HEK293T (cell line): Measurements from ENCODE around the gene KANK2.
A peak's percentile ranks its signal among the peaks of the same experiment; 100 is the strongest.

Experiments
- CTCF ChIA-PET: fragments of 350-600 bp; formaldehyde crosslinking; extraction: SDS; loops from one replicate; lab custom pipeline; 2021; ENCODE audit warnings: antibody characterized with exemption, inconsistent platforms; lab: Yijun Ruan, JAX
- POLR2A ChIA-PET: fragments of 350-600 bp; formaldehyde crosslinking; extraction: SDS; loops from one replicate; lab custom pipeline; 2020; ENCODE audit warnings: antibody characterized with exemption, inconsistent platforms; lab: Yijun Ruan, JAX
- DNase-seq: peaks from one replicate; pipeline ENCODE4 v3.0.0; 2012; ENCODE audit warnings: mixed read lengths; ENCODE audit errors: extremely low spot score
- ARNT ChIP-seq: fragments of 450-650 bp; IDR thresholded peaks from 2 replicates; pipeline ENCODE4 v1.6.1; 2017; ENCODE audit warnings: mild to moderate bottlenecking
- BHLHE40 ChIP-seq: fragments of 450-650 bp; IDR thresholded peaks from 2 replicates; pipeline ENCODE4 v1.6.1; 2016; ENCODE audit warnings: mild to moderate bottlenecking, moderate library complexity, borderline replicate concordance
- CTBP1 ChIP-seq: fragments of 450-650 bp; IDR thresholded peaks from 2 replicates; pipeline ENCODE4 v1.6.1; 2016; ENCODE audit warnings: borderline replicate concordance
- ELF4 ChIP-seq: fragments of 450-650 bp; IDR thresholded peaks from 2 replicates; pipeline ENCODE4 v1.6.1; 2017; ENCODE audit warnings: antibody characterized with exemption
- FOXA1 ChIP-seq: fragments of 450-650 bp; IDR thresholded peaks from 2 replicates; pipeline ENCODE4 v1.6.1; 2016; ENCODE audit warnings: mild to moderate bottlenecking
- FOXK2 ChIP-seq: fragments of 450-650 bp; IDR thresholded peaks from 2 replicates; pipeline ENCODE4 v1.6.1; 2016; ENCODE audit warnings: mild to moderate bottlenecking
- FOXM1 ChIP-seq: fragments of 450-650 bp; IDR thresholded peaks from 2 replicates; pipeline ENCODE4 v1.6.1; 2017; ENCODE audit warnings: mild to moderate bottlenecking, borderline replicate concordance
- HDGF ChIP-seq: fragments of 450-650 bp; IDR thresholded peaks from 2 replicates; pipeline ENCODE4 v1.6.1; 2017; ENCODE audit warnings: antibody characterized with exemption, borderline replicate concordance
- L3MBTL2 ChIP-seq: fragments of 450-650 bp; conservative IDR thresholded peaks from 2 replicates; pipeline ENCODE4 v1.6.1; 2016; ENCODE audit warnings: mild to moderate bottlenecking
- LEF1 ChIP-seq: fragments of 450-650 bp; IDR thresholded peaks from 2 replicates; pipeline ENCODE4 v1.6.1; 2017; ENCODE audit warnings: mild to moderate bottlenecking, borderline replicate concordance
- NFRKB ChIP-seq: fragments of 450-650 bp; IDR thresholded peaks from 2 replicates; pipeline ENCODE4 v1.6.1; 2016; ENCODE audit warnings: mild to moderate bottlenecking, moderate library complexity
- SUZ12 ChIP-seq: fragments of 450-650 bp; IDR thresholded peaks from 2 replicates; pipeline ENCODE4 v1.6.1; 2016; ENCODE audit warnings: mild to moderate bottlenecking
- TARDBP ChIP-seq: fragments of 450-650 bp; IDR thresholded peaks from 2 replicates; pipeline ENCODE4 v1.6.1; 2016
- ZNF384 ChIP-seq: fragments of 450-650 bp; IDR thresholded peaks from 2 replicates; pipeline ENCODE4 v1.6.1; 2016
- TF ChIP-seq, protein P1 (sequence below): fragments of 450-650 bp; IDR thresholded peaks from 2 replicates; pipeline ENCODE4 v1.6.1; 2016

KANK2 gene

DNA sequence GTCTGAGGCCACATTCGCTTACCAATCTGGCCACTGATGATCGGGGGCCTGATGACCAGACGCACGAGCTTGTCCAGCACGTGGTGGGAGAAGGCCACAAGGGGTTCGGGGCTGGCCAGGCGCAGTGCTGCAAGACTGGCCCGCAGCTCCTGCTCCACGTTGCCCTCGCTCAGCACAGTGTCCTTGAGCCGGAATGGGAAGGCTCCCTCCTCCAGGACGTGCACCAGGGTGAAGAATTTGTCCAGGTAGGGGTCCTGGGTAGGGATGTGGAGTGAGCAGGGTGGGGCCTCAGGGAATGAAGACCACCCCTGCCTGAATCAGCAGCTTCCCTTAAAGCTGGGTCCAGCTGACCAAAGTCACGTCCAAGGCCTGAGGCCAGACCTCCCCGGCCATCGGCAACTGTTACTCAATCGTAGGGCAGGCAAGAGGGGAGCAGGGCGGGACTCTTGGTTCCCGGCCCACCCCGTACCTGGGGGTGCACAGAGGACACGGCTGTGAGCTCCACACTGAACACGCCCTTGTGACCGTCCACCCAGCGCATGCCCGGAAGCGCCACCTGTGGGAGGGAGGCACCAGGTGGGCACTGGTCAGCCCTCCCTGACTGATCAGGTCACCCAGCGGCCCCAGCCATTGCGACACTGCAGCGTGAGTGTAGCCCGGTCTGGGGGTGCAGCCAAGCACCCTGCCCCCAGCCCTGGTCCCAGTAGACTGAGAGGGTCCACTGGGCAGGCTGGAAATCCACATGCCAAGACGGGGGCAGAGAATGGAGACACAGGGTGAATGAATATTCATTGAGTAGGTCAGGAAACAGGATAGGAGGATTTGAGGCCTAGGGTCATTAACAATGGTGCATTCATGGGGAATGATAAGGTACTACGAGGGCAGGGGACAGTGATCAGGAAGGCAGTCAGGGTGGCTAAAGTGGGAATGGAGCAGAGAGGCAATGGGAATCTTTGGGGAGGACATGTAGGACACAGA lies 39.3 kb upstream of the KANK2 start:
- DNase-seq = no peak
- ChIA-PET CTCF (no interaction called here), POLR2A (no interaction called here)

DNA sequence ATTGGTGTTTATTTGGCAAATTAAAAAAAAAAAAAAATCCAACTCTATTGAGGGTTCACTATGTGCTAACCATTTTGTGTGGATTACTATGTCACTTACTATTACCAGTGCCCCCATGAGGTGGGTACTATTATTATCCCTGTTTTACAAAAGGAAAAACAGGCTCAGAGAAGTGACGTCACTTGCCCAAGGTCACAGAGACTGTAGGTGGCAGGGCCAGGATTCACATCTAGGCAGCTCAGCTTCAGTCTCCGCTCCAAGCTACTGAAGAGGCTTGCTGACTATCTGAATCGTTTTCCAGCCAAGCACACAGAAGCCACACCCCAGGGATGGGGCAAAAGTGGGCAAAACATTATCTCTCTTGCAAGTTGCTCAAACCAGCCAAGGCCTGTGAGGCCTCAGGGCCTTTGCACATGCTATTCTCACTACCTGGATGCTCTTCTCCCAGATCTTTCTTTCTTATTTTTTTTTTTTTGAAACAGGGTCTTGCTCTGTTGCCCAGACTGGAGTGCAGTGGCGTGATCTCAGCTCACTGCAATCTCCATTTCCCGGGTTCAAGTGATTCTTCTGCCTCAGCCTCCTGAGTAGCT lies 37.2 kb upstream of the KANK2 start:
- POLR2A ChIA-PET = no interaction called here
- no peak for TF ChIP-seq BHLHE40
- no peak for TF ChIP-seq HDGF
- no peak for TF ChIP-seq ARNT
- no peak for DNase-seq
- CTCF ChIA-PET = no interaction called here

More for the DNA sequence above, 39.3 kb upstream of the KANK2 start:
- TF ChIP-seq FOXA1 = no peak
- no peak for TF ChIP-seq HDGF
- no peak for TF ChIP-seq LEF1
- TF ChIP-seq SUZ12 = no peak
- TF ChIP-seq NFRKB = no peak
- TF ChIP-seq FOXM1 = no peak

DNA sequence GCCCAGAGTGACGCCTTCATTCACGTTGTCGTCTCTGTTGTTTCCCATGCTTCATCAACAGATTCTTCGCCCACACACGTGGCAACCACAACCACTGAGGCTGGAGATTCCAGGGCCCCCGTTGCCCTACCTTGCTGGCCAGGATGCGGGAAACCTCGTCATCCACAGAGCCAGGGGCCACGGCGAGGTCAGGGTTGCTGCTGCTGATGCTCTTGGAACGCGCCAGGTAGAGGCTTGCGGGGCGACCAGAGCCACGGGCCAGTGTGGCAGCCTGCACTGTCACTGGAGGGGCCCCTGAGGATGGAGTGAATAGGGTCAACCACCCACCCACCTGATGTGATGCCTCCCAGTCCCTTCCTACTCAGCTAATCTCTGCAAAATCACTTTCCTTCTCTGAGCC lies 35.7 kb upstream of the KANK2 start:
- ChIA-PET CTCF (interaction anchor here (0.6 kb wide), 1 partner anchor 10 kb away, joined by 3 read pairs; no protein-coding TSS in a partner anchor), POLR2A (no interaction called here)
- TF ChIP-seq TARDBP (no peak), ARNT (no peak), HDGF (no peak), ZNF384 (no peak), BHLHE40 (no peak)
- no peak for DNase-seq

DNA sequence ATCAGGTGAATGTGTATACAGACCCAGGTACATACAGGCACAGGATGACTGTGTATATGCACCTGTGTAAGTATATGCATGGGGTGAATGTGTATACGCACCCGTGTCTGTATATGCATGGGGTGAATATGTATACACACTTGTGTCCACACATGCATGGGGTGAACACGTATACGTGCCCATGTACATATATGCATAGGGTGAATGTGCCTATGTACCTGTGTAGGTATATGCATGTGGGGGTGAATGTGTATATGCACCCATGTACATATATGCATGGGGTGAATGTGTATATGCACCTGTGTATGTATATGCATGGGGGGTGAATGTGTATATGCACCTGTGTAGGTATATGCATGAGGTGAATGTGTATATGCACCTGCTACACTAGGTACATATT lies 35.2 kb upstream of the KANK2 start:
- TF ChIP-seq HDGF (no peak), BHLHE40 (no peak), CTBP1 (no peak), LEF1 (no peak), TARDBP (no peak)
- ChIA-PET POLR2A (no interaction called here), CTCF (no interaction called here)
- DNase-seq = no peak

GRCh38 chr19:11230621-11231386 lies 33.5 kb upstream of the KANK2 start:
- no peak for TF ChIP-seq ELF4
- TF ChIP-seq, protein P1, sequence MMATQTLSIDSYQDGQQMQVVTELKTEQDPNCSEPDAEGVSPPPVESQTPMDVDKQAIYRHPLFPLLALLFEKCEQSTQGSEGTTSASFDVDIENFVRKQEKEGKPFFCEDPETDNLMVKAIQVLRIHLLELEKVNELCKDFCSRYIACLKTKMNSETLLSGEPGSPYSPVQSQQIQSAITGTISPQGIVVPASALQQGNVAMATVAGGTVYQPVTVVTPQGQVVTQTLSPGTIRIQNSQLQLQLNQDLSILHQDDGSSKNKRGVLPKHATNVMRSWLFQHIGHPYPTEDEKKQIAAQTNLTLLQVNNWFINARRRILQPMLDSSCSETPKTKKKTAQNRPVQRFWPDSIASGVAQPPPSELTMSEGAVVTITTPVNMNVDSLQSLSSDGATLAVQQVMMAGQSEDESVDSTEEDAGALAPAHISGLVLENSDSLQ = no peak
- no peak for TF ChIP-seq FOXK2
- TF ChIP-seq TARDBP = no peak
- TF ChIP-seq SUZ12 = no peak
- ChIA-PET CTCF (no interaction called here), POLR2A (no interaction called here)
- no peak for DNase-seq

DNA sequence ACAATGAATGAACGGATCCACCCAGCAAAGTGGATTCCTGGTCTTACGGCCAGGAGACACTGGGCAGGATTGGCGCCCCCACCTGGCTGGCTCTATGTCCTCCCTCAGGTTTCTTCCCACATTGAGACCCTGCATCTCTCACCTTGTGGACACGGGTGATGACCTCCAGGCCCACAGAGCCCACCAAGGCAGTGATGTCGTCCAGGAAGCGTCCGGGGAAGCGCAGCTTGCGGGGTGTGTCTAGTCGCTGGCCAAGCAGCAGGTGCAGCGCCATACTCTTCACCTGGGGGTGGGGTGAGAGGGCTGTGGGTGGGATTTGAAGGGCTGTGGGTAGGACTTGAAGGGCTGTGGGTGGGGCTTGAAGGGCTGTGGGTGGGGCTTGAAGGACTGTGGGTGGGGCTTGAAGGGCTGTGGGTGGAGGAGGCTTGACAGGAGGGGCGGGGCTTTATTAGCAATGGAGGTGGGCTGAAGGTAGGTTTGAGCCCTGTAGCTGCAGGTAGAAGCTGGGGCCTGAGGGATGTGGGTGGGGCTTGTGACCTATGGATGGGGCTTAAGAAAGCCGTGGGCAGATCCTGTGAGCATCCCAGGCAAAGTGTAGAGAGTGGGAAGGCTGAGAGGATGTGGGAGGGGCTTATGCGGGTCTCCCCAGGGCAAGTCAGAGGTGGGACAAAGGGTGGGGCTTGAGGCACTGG lies 30.0 kb upstream of the KANK2 start:
- no peak for TF ChIP-seq L3MBTL2
- TF ChIP-seq FOXA1 = no peak
- no peak for TF ChIP-seq FOXM1
- TF ChIP-seq HDGF = no peak
- TF ChIP-seq ZNF384 = no peak
- TF ChIP-seq LEF1 = no peak
- no peak for TF ChIP-seq NFRKB
- TF ChIP-seq TARDBP = no peak
- TF ChIP-seq ELF4 = no peak
- no peak for TF ChIP-seq BHLHE40
- no peak for TF ChIP-seq ARNT
- TF ChIP-seq, protein P1 = no peak
- POLR2A ChIA-PET = no interaction called here
- peak; percentile 80 for DNase-seq
- CTCF ChIA-PET = no interaction called here
